Stimulated activated CD8-positive, alpha-beta memory T cell treated with anti-CD3 and anti-CD28 coated beads, Interleukin-15, amount 100 ng/mL, for 48 hours (primary cell): ENCODE measurements around the gene UCK2.
A peak's percentile ranks its signal among the peaks of the same experiment; 100 is the strongest.

Experiments used
- DNase-seq, 2 donors: peaks; one replicate each; pipeline ENCODE4 v3.0.0-alpha.2; 2020; ENCODE audit warnings: low read depth in 2 of 2

The UCK2 gene

DNA sequence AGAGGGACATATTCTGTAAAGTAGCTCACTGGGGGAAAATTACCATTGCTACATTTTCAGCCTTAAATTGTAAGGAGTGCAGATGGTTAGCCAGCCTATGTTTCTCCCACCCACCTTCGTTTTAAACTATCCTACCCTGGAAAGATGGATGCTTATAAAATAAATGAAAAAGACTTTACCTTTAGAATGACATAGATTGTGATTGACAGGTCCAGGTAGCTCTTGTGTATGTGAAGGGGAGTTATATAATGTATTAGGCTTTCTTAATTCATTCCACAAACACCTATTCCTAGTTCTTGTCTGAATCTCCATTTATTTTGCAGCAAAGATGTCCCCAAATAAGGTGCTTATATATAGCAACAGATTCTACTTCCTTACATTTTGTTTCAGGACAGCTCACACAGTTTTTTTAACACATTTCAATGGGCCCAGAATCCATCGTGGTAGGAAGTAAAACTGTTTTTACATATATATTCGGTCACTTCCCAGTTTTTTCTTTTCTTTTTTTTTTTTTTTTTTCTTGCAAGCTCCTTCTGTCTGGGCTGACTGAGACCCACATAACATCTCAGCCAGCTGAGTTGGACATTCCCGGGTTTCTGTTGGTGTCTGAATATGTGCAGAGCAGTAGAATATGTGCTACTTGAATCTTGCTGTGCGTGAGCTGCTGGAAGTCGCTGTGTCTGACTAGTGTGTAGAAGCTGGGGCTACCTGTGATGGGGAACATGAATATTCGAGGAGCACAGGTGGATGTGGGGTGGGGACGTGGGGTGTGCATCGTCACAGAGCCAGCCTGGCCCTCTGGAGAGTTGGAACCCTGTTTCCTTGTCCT lies 27.8 kb downstream of the UCK2 start:
- DNase-seq = no peak

DNA sequence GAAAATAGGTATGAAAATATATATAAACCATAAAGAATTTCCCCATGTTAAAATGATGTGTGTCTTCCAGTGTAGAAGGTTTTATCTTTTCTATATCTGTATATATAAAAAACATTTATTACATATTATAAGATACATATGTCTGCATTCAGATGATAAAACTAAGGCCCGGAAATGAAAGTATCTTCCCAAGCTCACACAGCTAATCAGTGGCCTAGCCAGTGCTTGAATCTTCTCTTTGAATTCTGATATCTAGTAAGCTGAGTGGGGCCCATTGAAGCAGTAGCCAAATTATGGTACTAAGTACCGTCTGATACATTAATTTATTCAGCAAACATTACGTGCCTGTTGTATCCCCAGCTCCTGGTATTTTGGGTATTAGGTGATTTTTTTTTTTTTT lies 28.6 kb downstream of the UCK2 start:
- DNase-seq = no peak

DNA sequence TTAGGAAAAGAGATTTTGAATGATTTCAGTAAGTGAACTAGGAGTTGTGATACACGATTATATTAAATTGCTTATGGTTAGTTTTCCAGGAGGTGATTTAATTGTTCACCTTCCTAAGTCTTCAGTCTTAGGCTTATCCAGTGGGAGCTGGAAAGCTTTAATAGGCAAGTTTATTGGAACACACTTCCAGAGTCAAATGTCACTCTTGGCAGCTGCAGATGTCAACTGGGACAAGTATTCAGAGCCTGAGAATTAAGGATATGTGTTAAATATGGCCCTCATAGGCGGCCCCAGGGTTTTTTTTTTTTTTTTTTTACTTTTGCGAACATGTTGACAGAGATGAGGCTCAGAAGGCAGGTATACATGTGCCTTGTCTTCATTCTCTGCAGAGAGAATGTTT lies 29.2 kb downstream of the UCK2 start:
- DNase-seq = no peak

DNA sequence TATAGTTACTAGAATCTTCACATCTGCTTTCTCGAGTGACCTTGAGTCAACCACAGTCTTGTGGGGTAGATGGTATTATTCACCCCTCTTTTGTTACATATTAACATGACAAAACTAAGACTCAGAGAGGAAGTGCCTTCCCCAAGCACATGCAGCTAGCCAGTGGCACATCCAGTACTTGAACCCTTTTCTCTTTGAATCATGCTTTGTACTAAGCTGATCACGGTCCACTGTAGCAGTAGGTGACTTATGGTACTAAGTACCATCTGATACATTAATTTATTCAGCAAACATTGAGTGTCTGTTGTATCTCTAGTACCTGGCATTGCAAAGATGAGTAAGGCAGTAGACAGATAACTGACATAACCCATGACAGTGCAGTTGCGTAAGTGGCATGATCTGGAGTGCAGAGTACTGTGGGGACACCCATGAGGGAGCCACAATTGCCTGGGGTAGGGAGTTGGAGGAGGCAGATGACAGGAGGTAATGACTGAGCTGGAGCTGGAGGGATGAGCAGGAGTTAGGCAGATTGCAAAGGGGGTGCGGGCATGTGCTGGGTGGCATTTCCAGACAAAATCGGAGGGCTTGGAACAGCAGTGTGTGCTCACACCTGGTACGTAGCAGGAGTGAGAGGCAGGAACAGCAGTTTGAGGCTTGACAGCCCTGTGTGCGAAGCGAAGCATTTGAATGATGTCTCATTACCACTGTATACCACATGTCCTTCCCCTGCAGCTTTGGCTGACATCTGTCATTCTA lies 29.8 kb downstream of the UCK2 start:
- no peak for DNase-seq

DNA sequence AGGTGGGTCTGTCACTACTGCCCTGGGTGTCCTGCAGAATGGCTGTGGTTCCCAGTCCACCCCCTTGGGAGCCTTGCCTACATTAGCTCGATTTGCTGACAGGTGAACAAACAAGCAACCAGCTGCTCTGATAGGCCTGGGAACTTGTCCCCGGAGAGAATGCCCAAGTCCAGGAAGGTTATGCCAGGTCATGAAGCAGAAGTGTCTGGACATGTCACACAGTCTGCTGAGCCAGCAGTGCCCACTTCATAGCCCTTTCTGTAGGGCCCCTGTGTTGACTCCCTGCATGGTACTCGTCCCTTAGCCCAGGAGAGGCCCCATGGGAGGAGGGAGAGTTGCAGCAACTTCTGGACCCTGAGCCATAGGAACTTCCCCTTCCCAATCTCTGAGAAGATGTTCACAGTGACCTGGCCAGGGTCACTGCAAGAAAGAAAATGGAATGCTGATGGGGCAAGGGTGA lies 31.0 kb downstream of the UCK2 start:
- no peak for DNase-seq

DNA sequence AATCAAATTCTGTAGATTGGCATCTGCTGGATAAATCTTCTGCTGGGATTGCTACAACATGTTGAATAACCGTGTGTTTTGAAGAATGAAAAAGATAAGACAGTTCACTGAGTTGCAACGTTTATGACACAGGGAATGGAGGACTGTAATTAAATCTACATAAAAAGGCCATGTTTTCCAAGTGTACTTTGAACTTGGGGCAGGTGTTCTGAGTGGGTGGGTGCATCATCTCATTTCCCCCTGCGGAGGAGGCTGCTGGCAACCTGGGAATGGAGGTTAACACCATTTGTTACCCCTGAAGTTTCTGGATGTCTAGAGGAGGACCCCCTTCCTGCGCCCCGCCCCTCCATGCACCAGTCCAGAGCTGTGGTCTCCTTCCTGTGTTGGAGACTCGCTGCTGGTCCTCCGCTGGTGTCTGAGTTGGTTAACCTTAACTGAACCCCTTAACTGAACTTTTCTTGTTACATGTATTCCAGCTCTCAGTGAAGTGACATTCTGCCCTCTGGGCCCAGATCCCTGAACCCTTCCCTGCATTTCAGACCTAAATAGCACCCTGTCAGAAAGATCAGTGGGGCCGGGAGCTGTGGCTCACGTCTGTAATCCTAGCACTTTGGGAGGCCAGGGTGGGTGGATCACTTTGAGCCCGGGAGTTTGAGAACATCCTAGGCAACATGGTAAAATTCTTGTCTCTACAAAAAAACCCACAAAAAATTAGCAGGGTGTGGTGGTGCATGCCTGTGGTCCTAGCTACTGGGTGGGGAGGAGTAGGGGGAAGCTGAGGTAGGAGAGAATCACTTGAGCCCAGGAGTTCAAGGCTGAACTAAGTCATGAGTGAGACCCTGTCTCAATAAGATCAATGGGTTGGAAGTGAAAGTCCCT lies 31.8 kb downstream of the UCK2 start:
- DNase-seq = no peak

DNA sequence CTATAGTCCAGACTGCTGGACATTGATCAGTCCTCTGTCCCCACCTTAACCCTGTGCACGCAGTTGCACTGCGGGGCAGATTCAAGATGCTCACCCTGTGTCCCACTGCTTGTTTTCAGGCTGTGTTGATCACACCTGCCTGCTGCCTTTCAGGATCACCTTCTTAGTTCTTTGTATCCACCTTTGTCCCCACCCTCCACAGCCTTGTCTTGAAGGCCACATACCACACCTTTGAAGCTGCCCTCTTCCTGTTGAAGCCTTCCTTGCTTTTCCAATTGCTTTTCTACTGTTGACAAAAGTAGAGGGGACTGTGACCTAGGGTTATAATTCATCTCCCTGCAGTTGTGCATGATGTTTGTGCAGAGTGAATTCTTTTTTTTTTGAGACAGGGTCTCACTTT lies 32.7 kb downstream of the UCK2 start:
- DNase-seq = no peak

DNA sequence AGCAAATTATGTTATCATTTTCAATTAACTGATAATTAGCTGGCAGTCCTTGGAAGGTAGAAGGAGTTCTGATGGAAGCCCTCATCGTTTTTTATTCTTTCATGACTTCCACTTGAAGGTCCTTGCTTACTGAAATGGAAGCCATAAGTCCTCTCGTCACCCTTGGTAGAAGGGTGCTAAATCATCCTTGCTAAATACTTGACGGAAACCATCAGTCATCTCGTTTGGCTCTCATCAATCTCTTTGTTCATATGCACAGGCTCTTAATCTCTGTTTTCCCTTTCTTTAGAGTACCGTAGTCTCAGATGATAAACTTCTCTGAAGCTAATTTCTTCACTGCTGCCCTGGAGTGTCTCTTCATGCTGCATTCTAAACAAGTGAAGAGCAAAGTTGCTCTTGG lies 34.5 kb downstream of the UCK2 start:
- DNase-seq = no peak

DNA sequence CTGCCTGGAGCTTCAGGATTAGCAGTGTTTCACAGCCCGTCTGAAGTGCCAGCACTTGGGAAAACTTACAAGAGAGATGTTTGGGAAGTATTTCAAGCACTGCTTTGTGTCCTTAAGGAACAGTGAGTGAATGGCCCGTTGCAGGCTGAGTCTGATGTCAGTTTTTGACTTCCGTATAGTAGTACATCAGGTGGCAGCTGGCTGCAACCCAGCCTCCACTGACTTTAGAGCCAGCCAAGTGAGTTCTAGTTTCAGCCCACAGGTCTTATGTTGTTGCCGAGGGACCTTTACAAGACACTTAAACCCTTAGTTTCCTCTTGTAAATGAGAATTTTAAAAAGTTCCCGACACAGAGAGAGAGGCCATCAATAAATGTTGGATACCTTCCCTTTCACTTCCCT lies 35.0 kb downstream of the UCK2 start:
- DNase-seq = no peak

DNA sequence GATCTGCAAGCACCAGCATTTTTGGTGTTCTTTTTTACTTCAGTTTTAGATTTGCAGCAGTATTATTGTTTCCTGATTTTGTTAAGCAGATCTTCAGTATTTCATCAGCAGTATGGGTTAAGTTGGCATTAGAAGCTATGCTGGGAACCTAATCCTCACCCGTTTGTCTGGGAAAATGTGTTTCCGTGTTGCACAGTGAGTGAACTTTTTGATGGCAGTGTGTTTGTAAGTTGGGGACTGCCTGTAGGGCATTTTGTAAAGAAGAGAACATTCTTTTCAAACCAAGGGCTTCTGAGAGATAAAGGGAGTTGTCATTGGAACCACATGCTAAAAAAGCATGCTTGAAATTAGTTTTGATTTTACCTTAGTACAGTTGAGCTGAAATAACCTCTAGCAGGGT lies 35.9 kb downstream of the UCK2 start:
- no peak for DNase-seq

DNA sequence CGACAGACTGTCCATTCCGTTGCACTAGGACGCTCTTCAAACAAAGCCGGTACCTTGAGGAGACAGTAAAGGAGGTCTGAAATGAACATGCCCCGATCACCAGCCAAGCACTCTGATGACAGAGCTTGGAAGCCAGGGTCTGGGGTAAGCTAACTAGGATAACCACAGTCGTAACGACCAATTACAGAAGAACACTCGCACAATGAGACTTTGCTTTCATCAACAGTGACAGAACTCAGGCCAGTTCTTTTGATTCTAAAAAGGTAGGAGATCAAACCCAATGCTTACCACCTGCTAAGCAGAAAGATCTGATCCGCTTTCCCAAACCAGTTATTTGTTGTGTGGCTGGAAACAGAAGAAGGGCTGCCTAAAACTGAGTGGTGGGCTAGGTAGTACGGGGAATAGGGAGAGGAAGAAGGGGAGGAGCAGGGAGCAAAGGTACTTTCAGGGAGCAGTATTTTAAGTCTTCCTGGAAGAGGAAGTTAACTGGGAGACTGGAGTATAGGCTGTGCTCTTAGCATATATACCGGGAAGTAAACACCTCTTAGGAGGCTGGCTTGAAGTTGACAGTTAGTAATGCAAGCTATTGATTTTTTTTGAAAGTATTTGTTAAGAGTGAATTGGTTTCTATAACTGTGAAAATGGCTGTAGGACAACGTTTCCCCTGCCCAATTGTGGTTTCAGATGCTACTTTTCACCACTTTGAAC lies 38.4 kb downstream of the UCK2 start:
- no peak for DNase-seq

DNA sequence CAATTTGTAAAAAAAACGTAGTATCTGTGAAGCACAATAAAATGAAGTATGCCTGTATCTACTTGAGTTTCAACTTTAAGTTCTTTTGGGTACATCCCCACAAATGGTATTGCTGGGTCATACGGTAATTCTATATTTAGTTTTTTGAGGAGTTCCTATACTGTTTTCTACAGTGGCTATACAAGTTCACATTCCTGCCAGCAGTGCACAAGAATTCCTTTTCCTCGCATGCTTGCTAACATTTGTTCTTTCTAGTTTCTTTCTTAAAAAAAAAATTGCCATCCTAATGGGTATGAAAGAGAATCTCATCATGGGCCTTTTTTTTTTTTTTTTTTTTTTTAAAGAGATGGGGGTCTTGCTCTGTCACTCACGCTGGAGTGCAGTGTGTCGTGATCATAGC lies 41.9 kb downstream of the UCK2 start:
- DNase-seq = no peak

DNA sequence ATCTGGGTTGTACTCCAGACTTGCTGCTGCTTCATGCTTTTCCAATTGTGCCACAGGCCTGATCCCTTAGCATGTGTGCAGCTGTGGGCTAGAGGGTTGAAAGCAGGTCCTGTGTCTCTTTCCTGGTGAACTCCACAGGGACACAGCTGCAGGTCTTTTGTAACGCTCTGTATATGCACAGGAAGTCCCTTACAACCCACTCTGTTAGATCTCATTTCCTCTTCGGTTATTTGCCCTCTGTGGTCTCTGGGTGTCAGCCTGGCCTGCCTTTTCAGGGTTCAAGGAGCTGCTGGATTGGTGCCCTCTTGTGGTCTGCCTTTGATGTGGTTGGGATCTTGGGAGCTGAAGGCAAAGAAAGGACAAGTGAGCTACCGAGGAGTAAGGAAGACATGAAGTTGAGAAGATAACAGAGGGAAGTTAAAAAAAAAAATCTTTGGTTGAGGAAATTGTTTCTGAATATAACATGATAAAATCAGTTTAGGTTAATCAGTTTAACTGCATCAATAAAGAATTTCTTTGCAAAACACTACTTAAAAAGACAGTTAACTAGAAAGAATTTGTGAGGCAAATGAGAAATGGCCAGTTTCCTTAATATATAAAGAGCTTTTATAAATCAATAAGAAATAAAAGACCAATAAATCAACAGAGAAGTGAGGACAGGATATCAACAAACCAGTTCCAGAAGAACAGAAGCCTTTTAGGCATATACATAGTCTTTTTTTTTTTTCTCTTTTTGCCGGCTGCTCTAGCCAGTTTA lies 44.1 kb downstream of the UCK2 start:
- peak; percentile 31 to 42 for DNase-seq

DNA sequence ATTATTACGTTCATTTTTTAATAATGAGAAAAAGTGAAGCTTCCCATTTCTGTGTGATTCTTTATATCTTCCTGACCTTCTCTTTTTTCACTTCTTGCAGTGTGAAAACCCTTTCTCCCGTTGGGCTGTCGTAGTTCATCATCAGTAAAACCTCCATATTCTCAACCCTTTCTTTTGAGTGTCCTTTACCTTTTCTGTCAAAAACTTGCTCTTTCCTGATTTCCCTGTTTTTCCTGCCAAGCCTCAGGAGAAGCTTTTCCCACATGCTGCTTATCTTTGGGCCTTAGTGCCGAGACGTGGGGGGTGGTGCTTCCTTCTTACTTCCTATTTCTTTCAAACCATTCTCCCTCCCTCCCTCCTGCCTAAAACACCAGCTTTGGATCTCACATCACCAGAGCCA lies 46.1 kb downstream of the UCK2 start:
- no peak for DNase-seq

DNA sequence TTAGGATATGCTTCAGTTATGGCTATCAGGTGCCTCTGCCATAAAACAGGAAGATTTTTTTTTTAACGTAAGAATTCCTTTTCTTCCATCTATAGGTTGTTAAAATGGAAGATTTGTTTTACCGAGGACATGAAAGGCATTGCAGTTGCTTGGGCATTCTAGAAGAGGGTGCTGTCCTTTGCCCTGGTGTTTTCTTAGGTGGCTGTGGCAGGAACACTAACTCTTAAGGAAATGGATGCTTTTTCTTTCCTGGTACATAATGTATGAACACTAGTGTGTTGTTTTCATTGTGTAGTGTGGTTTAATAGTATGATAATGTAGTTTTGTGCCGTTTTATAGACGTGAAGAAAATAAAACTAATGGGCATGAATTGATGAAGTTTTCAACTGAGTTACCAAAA lies 47.2 kb downstream of the UCK2 start:
- no peak for DNase-seq

DNA sequence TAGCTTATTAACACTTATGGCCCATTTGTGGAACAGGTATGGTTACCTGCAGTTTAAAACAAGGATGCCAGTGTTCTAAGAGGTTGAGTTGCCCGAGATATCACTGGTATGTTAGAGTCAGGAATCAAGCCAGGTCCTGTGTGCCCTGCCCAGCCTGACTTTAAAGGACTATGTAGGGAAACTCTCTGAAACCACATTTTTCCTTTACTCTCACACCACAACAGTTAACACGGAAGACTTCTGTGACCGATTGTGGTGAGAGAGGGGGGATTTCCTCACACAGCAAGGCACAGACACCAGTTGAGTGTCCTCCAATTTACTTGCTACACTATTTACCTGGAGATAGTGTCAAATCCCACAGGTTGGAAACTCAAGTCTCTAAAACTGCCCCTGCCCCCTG lies 47.8 kb downstream of the UCK2 start:
- peak in 1 of 2 donors; percentile 21 for DNase-seq

DNA sequence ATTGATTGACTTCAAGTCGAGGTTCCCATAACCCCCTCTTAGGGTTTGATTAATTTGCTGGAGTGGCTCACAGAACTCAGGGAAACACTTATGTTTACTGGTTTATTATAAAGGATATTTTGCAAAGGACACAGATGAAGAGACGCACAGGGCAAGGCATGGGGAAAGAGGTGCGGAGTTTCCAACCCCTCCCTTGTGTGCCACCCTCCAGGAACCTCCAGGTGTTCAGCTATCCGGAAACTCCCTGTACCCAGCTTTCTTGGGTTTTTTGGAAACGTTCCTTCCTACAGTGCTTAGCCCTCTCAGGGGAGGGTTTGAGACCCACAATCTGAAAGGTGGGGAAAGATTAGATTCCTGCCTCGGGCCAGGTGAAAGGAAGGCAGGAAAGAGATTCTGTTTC lies 48.2 kb downstream of the UCK2 start:
- DNase-seq = no peak

DNA sequence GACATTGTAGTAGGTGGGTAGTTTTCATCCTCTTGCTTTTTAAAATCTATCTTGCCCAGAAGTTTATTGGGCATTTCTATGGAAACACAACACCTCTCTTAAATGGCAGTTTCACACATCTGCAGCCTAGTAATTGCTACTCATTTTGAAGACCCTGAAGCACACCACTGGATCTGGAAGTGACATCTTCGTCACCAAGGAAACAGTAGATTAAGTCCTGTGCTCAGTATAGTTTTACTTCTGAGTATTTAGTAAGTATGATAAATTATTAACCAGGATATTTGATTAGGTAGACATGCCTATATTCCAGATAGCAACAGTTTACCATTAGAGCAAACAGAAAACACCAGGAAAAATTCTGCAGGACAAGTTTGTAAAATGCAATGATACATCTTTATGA lies 48.7 kb downstream of the UCK2 start:
- DNase-seq = no peak

DNA sequence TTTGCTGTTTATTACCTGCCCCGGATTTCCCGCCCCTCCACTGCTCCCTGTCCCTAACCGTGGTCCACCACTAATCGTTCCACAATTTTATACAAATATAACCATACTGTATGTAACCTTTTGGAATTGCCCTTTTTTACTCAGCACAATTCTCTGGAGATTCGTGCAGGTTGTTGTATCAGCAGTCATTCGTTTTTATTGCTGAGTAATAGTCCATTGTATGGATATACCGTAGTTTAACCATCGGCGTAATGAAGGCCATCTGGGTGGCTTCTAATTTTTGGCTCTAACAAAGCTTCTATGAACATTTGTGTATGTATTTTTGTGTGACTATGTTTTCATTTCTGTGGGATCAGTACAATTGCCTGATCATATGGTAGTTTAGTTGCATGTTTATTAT lies 50.0 kb downstream of the UCK2 start:
- DNase-seq = no peak

DNA sequence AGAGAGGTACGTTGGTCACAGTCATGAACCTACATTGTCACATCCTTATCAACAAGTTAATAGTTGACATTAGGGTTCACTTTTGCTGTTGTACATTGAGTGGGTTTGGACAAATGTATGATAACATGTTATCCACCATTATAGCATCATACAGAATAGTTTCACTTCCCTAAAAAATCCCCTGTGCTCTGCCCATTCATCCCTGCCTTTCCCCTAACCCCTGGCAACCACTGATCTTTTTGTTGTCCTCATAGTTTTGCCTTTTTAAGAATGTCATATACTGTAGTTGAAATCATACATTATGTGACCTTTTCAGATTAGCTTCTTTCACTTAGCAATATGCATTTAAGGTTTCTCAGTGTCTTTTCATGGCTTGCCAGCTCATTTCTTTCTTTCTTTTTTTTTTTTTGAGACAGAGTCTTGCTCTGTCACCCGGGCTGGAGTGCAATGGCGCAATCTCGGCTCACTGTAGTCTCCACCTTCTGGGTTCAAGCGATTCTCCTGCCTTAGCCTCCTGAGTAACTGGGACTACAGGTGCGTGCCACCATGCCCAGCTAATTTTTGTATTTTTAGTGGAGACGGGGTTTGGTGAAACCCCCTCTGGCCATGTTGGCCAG lies 50.6 kb downstream of the UCK2 start:
- DNase-seq = no peak
